ENCODE data around the gene EDC3.

The EDC3 gene

DNA sequence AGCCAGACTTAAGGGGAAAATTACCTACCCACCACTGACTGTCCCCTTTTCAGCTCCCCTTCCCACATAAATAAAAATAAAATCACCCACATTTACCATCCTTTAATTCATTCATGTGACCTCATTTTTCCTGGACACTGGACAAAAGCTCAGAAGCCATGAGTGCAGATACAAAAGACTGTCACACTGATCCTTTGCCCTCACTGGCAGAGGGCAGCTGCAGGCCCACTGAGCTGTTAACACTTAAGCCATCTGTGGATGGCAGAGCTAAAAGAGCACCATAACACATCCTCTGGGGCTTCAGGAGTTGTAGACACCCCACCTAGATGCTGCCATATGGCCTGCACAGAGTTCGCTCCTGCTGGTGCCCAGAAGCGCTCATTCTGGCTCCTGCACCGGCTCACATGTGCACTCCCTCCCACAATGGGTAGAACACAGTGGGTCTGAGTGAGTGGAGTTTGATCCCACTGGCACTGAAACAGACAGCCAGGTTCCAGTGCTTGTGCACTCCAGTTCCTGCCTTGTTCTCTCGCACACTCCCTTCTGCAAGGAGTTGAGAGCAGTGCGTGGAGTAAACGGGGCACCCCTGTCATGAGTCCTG, 38.8 kb downstream of the EDC3 start:
- Histone ChIP-seq H3K27me3 (ENCODE audit: control insufficient read depth in 5 of 5, insufficient read depth in 4 of 5, low read length in 5 of 5) (no peaks in the 10 kb centered on the region), H3K4me3 (ENCODE audit: low read depth in 1 of 5, low read length in 5 of 5) (no peak overlapping the region), H3K27ac (ENCODE audit: low read depth, low read length) (no peak overlapping the region), H3K4me1 (ENCODE audit: control insufficient read depth in 5 of 5, insufficient read depth in 5 of 5, low read length in 5 of 5) (peaks cover 7 to 42% (median 24%) of the 10 kb centered on the region in 5 donors), H3K36me3 (ENCODE audit: control insufficient read depth in 5 of 5, insufficient read depth in 5 of 5, low read length in 5 of 5) (peaks cover 0 to 9% (median 0%) of the 10 kb centered on the region in 5 donors), H3K9me3 (ENCODE audit: control insufficient read depth in 5 of 5, low read length in 5 of 5) (no peaks in the 10 kb centered on the region), H3K9ac (ENCODE audit: low read length in 5 of 5) (no peak overlapping the region)

DNA sequence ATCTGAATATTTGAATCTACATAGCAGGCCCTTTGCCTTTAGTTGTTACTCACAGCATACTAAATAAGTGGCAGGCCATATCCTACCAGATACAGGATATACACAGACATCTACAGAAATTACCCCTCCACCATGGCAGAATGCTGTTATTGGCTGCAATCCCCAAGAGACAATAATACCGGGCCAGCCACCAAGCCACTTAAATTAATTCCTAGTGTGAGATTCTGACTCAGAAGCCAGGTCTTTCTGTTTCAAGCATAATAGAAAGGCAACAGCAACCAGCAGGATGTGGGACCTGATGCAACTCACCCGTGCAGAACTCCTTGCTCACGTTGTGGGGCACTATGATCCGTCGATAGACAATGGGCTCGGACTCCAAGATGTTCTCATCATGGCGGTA, 40.4 kb downstream of the EDC3 start:
- H3K27ac ChIP-seq (ENCODE audit: low read depth, low read length): no peak overlapping the region
- H3K4me1 ChIP-seq (ENCODE audit: control insufficient read depth in 5 of 5, insufficient read depth in 5 of 5, low read length in 5 of 5): peaks cover 10 to 56% (median 27%) of the 10 kb centered on the region in 5 donors

DNA sequence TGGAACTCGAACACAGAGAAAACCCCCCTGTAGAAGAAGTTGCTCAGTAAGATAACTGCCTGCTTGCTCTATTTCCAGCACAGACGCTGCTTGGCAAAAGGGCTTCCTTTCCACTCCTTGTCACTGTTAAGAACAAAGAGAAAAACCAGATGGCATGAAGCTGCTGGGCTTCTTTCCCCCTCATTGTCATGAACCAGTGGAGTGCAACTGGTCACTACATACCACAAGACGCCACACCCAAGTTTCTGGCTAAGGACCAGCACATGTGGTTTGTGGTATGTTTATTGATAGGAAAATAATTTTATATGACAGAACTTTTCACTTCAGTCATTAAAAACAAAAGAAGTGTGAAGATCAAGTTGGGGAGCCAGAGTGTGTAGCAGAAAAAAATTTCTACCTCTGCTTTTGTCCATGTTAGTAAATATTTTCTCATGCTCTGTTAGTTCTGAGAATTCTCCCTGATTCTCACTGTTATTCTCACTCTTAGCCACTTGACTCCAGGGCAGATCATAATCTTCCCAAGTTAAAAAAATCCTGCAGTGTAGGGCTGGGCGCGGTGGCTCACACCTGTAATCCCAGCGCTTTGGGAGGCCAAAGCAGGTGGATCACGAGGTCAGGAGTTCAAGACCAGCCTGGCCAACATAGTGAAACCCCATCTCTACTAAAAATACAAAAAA, 42.3 kb downstream of the EDC3 start:
- Histone ChIP-seq H3K27ac (ENCODE audit: low read depth, low read length) (no peak overlapping the region), H3K36me3 (ENCODE audit: control insufficient read depth in 5 of 5, insufficient read depth in 5 of 5, low read length in 5 of 5) (peaks cover 0 to 9% (median 0%) of the 10 kb centered on the region in 5 donors), H3K4me1 (ENCODE audit: control insufficient read depth in 5 of 5, insufficient read depth in 5 of 5, low read length in 5 of 5) (peaks cover 12 to 63% (median 27%) of the 10 kb centered on the region in 5 donors), H3K4me3 (ENCODE audit: low read depth in 1 of 5, low read length in 5 of 5) (no peak overlapping the region), H3K9me3 (ENCODE audit: control insufficient read depth in 5 of 5, low read length in 5 of 5) (no peaks in the 10 kb centered on the region), H3K27me3 (ENCODE audit: control insufficient read depth in 5 of 5, insufficient read depth in 4 of 5, low read length in 5 of 5) (no peaks in the 10 kb centered on the region), H3K9ac (ENCODE audit: low read length in 5 of 5) (no peak overlapping the region)

More for the DNA sequence above, 40.4 kb downstream of the EDC3 start:
- H3K9ac ChIP-seq (ENCODE audit: low read length in 5 of 5): no peak overlapping the region
- H3K27me3 ChIP-seq (ENCODE audit: control insufficient read depth in 5 of 5, insufficient read depth in 4 of 5, low read length in 5 of 5): no peaks in the 10 kb centered on the region
- H3K36me3 ChIP-seq (ENCODE audit: control insufficient read depth in 5 of 5, insufficient read depth in 5 of 5, low read length in 5 of 5): peaks cover 0 to 9% (median 0%) of the 10 kb centered on the region in 5 donors
- no peak overlapping the region for H3K4me3 ChIP-seq (ENCODE audit: low read depth in 1 of 5, low read length in 5 of 5)
- no peaks in the 10 kb centered on the region for H3K9me3 ChIP-seq (ENCODE audit: control insufficient read depth in 5 of 5, low read length in 5 of 5)

DNA sequence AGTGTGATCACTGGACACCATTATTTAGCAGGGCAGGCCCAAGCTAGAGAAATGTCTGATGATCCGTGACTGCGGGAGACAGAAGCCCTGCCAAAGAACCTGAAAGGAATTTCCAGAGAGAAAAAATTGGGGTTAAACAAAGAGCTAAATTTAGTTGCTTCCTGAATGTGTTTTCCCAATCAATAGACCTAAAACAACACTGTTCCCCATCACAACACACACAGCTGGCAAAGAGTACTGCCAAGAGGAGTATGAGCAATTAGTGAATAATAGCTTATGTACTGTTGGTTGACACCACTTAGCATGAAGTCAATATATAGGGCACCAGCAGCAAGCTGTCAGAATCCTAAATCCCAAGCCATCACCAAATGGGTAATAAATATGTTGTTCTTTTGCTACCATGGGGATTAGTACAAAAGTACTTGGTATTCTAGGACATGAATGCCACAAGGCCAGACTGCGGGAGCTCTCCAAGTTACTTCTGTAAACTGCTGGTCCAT, 44.5 kb downstream of the EDC3 start:
- Histone ChIP-seq H3K27ac (ENCODE audit: low read depth, low read length) (peak overlapping the region; percentile 35), H3K9me3 (ENCODE audit: control insufficient read depth in 5 of 5, low read length in 5 of 5) (no peaks in the 10 kb centered on the region)

DNA sequence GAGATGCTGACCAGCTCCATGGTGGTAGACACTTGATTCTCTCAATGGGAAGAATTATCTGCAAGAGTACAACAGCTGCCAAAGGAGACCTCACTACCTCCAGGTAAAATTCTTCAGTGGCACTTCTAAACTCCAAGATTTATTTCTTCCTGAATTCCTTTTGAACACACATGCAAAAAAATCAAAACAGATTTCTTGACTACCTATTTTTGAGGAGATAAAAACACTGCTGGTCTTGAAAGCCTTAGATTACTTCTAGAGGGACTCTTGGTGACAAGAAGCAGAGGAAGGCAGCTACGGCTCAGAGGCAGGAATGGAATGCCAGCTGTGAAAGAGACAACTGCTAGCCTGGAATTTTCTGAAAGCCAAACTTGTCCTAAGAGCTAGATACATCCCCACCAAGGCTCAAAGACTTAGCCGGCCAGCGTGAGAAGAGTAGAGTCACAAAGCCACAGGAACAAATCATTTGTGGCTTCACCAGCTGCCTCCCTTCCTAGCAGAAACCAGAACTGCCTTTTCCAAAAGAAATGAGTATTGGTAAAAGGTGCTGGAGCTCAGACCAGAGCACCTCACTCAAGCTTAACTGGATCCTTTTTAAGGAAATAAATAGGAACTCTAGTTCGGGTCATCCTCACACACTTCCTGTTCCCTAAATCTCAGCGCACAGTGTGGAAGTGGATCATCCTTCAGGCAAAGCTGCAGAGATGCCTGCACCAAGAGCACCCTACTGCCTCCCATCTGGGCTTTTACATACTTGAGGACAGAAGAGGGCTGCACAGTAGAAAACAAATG, 47.6 kb downstream of the EDC3 start:
- Histone ChIP-seq H3K4me3 (ENCODE audit: low read depth in 1 of 5, low read length in 5 of 5) (no peak overlapping the region), H3K4me1 (ENCODE audit: control insufficient read depth in 5 of 5, insufficient read depth in 5 of 5, low read length in 5 of 5) (peaks cover 5 to 41% (median 5%) of the 10 kb centered on the region in 5 donors), H3K36me3 (ENCODE audit: control insufficient read depth in 5 of 5, insufficient read depth in 5 of 5, low read length in 5 of 5) (peaks cover 0 to 10% (median 3%) of the 10 kb centered on the region in 5 donors), H3K27me3 (ENCODE audit: control insufficient read depth in 5 of 5, insufficient read depth in 4 of 5, low read length in 5 of 5) (no peaks in the 10 kb centered on the region), H3K27ac (ENCODE audit: low read depth, low read length) (no peak overlapping the region), H3K9me3 (ENCODE audit: control insufficient read depth in 5 of 5, low read length in 5 of 5) (no peaks in the 10 kb centered on the region), H3K9ac (ENCODE audit: low read length in 5 of 5) (peak overlapping the region in 1 of 5 donors; percentile 2)

More for the DNA sequence above, 44.5 kb downstream of the EDC3 start:
- Histone ChIP-seq H3K4me3 (ENCODE audit: low read depth in 1 of 5, low read length in 5 of 5) (no peak overlapping the region), H3K36me3 (ENCODE audit: control insufficient read depth in 5 of 5, insufficient read depth in 5 of 5, low read length in 5 of 5) (peaks cover 0 to 13% (median 5%) of the 10 kb centered on the region in 5 donors), H3K9ac (ENCODE audit: low read length in 5 of 5) (peak overlapping the region in 1 of 5 donors; percentile 27), H3K27me3 (ENCODE audit: control insufficient read depth in 5 of 5, insufficient read depth in 4 of 5, low read length in 5 of 5) (no peaks in the 10 kb centered on the region), H3K4me1 (ENCODE audit: control insufficient read depth in 5 of 5, insufficient read depth in 5 of 5, low read length in 5 of 5) (peaks cover 9 to 61% (median 21%) of the 10 kb centered on the region in 5 donors)

DNA sequence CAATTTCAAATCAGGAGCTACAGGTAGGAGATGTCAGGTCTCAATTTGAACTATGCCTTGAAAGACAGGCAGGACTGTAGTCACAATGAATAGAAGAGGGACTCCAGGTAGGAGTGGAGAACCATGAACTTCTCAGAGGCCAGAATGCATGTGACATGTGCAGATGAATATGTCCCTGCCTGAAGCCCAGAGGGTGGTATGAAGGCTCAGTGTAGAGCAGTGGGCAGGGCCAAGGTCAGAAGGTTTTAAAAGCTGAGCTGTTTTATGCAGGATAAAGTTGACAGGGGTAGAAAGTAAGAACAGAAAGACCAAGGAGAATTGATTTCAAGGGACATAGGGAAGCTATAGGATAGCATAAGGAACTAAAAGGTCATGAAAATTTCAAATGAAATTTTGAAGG, 49.3 kb downstream of the EDC3 start:
- Histone ChIP-seq H3K9ac (ENCODE audit: low read length in 5 of 5) (no peak overlapping the region), H3K36me3 (ENCODE audit: control insufficient read depth in 5 of 5, insufficient read depth in 5 of 5, low read length in 5 of 5) (peaks cover 0 to 16% (median 3%) of the 10 kb centered on the region in 5 donors), H3K27me3 (ENCODE audit: control insufficient read depth in 5 of 5, insufficient read depth in 4 of 5, low read length in 5 of 5) (no peaks in the 10 kb centered on the region), H3K4me3 (ENCODE audit: low read depth in 1 of 5, low read length in 5 of 5) (no peak overlapping the region), H3K4me1 (ENCODE audit: control insufficient read depth in 5 of 5, insufficient read depth in 5 of 5, low read length in 5 of 5) (peaks cover 5 to 43% (median 14%) of the 10 kb centered on the region in 5 donors), H3K9me3 (ENCODE audit: control insufficient read depth in 5 of 5, low read length in 5 of 5) (no peaks in the 10 kb centered on the region), H3K27ac (ENCODE audit: low read depth, low read length) (no peak overlapping the region)

DNA sequence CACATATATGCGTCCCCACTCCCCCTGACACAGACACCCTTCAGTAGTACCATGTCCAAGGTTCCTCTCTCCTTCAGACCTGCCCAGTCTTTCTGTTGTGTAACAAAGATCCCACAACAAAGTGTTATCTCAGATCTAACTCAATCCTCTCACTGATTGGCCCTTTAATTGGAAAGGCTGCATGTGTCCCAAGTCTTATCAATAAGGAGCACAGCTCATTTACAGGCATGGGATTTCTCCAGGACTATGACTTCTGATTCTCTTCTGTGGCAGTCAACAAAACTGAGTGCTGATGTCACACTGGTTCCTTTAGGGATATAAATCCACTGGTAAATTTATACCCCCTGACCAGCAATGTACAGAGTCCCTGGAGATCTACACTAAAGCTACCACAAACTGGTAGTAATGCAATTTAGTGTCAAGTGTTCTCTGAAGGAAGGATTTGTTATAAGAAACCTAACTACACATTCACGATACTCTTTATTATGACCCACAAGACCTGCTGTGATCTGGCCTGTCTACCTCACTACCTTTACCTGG, 52.1 kb downstream of the EDC3 start:
- peak overlapping the region in 2 of 5 donors; percentile 3 to 23 for H3K9ac ChIP-seq (ENCODE audit: low read length in 5 of 5)
- H3K36me3 ChIP-seq (ENCODE audit: control insufficient read depth in 5 of 5, insufficient read depth in 5 of 5, low read length in 5 of 5): peaks cover 0 to 39% (median 24%) of the 10 kb centered on the region in 5 donors
- peaks cover 0 to 27% (median 14%) of the 10 kb centered on the region in 5 donors for H3K4me1 ChIP-seq (ENCODE audit: control insufficient read depth in 5 of 5, insufficient read depth in 5 of 5, low read length in 5 of 5)
- no peaks in the 10 kb centered on the region for H3K9me3 ChIP-seq (ENCODE audit: control insufficient read depth in 5 of 5, low read length in 5 of 5)
- H3K27me3 ChIP-seq (ENCODE audit: control insufficient read depth in 5 of 5, insufficient read depth in 4 of 5, low read length in 5 of 5): no peaks in the 10 kb centered on the region
- no peak overlapping the region for H3K27ac ChIP-seq (ENCODE audit: low read depth, low read length)
- no peak overlapping the region for H3K4me3 ChIP-seq (ENCODE audit: low read depth in 1 of 5, low read length in 5 of 5)

DNA sequence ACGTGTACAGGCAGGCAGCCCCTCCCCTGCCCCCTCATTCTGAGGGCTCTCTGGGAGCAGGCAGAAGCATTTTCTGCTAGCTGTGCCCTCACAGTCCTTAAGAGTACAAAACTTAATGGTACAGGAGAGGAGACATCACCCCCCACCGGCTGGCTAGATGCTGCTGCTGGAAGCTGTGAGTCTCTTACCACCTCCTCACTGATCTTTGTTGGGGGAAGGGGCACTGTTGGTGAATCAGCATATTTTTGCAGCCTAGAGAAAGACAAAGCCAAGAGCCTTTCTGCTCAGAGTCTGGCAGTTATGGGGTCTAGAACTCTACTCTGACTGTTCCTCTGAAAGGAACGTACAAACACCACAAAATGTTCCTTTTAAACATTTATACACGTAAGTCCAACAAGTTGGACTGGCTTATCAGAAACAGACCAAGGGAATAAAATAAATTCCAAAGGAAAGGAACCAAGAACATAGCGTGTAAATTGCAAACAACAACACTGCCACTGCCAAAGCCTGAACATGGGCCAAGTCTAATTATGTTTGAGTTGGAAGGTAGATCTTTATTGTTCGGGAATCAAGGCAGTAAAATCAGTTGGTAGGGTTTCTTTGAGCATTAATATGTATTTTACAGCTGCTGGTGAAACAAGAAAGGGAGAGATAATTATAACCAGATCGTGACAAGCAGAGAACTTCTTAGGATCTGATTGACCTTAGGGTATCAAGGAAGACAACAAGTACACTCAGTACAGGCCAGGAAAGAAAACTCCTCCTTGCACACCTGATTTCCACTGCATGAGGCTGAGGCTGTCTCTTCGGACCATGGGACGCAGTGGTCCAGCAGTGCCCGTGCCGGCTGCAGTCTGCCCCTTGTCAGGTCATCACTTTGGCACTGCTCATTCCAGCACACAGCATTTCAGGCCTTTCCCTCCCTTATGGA, 52.8 kb downstream of the EDC3 start:
- peaks cover 0 to 44% (median 24%) of the 10 kb centered on the region in 5 donors for H3K36me3 ChIP-seq (ENCODE audit: control insufficient read depth in 5 of 5, insufficient read depth in 5 of 5, low read length in 5 of 5)
- peak overlapping the region in 2 of 5 donors; percentile 3 to 23 for H3K9ac ChIP-seq (ENCODE audit: low read length in 5 of 5)
- H3K4me1 ChIP-seq (ENCODE audit: control insufficient read depth in 5 of 5, insufficient read depth in 5 of 5, low read length in 5 of 5): peaks cover 0 to 21% (median 14%) of the 10 kb centered on the region in 5 donors
- no peak overlapping the region for H3K4me3 ChIP-seq (ENCODE audit: low read depth in 1 of 5, low read length in 5 of 5)
- H3K27me3 ChIP-seq (ENCODE audit: control insufficient read depth in 5 of 5, insufficient read depth in 4 of 5, low read length in 5 of 5): no peaks in the 10 kb centered on the region
- no peaks in the 10 kb centered on the region for H3K9me3 ChIP-seq (ENCODE audit: control insufficient read depth in 5 of 5, low read length in 5 of 5)
- H3K27ac ChIP-seq (ENCODE audit: low read depth, low read length): no peak overlapping the region

DNA sequence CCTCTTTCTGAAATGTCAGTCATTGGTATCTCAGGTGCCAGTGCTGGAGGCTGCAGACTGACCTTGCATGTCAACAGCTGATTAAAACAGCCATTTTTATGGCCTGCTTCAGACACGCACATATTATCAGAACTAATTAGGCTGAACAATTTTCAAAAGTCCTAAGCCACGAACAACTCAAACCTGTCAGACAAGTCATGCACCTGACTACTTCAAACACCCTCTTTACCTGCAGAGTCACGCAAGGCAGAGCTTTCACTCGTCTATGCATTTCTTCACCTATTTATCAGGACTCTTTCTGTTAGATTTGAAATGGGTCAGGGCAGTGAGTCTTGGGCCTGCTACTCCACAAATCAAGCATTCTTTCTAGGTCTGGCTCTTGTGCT, 53.5 kb downstream of the EDC3 start:
- Histone ChIP-seq H3K36me3 (ENCODE audit: control insufficient read depth in 5 of 5, insufficient read depth in 5 of 5, low read length in 5 of 5) (peaks cover 0 to 46% (median 31%) of the 10 kb centered on the region in 5 donors), H3K27ac (ENCODE audit: low read depth, low read length) (no peak overlapping the region), H3K9me3 (ENCODE audit: control insufficient read depth in 5 of 5, low read length in 5 of 5) (no peaks in the 10 kb centered on the region), H3K4me1 (ENCODE audit: control insufficient read depth in 5 of 5, insufficient read depth in 5 of 5, low read length in 5 of 5) (peaks cover 0 to 21% (median 14%) of the 10 kb centered on the region in 5 donors), H3K27me3 (ENCODE audit: control insufficient read depth in 5 of 5, insufficient read depth in 4 of 5, low read length in 5 of 5) (no peaks in the 10 kb centered on the region), H3K9ac (ENCODE audit: low read length in 5 of 5) (peak overlapping the region in 1 of 5 donors; percentile 24), H3K4me3 (ENCODE audit: low read depth in 1 of 5, low read length in 5 of 5) (no peak overlapping the region)
